WTC11 (cell line): ENCODE results near the gene BLOC1S1. TPM values are rescaled to one million over a fixed set of nuclear protein-coding genes. Genes with fewer than 3 reads are reported as not detected.
"Not testable (repeated sequence)": the region's sequence is repeated elsewhere in the genome, so short reads cannot be mapped to it uniquely, and the experiment has no call there.

Source experiments
- ATAC-seq: fragments of 200-7000 bp; cut with Tn5 transposase; 2 replicates; pipeline ENCODE4 v1.10.0; 2021; ENCODE audit warnings: mild to moderate bottlenecking, moderate library complexity
- CTCF ChIA-PET: fragments of 300-600 bp; sonication (Branson Sonifier 250); formaldehyde crosslinking; loops from one replicate; lab custom pipeline; 2021; ENCODE audit warnings: antibody characterized with exemption; lab: Charles Lee
- POLR2A ChIA-PET: fragments of 350-600 bp; sonication (Branson Sonifier 250); formaldehyde crosslinking; loops from one replicate; lab custom pipeline; 2021; ENCODE audit warnings: antibody characterized with exemption; lab: Charles Lee
- DNase-seq: peaks from one replicate; pipeline ENCODE4 v3.0.0; 2021; ENCODE audit warnings: low spot score
- H3K27ac Mint-ChIP-seq: 2 replicates; pipeline ENCODE4 v1.8.0; 2021; ENCODE audit warnings: mixed read lengths
- H3K27me3 Mint-ChIP-seq: 2 replicates; pipeline ENCODE4 v1.8.0; 2021; ENCODE audit warnings: low read depth, mild to moderate bottlenecking, moderate library complexity, mixed read lengths
- H3K36me3 Mint-ChIP-seq: 2 replicates; pipeline ENCODE4 v1.8.0; 2021; ENCODE audit warnings: mixed read lengths
- H3K4me1 Mint-ChIP-seq: 2 replicates; pipeline ENCODE4 v1.8.0; 2022; ENCODE audit warnings: mixed read lengths
- H3K4me3 Mint-ChIP-seq: 2 replicates; pipeline ENCODE4 v1.8.0; 2021; ENCODE audit warnings: mild to moderate bottlenecking, moderate library complexity, mixed read lengths
- H3K9me3 Mint-ChIP-seq: 2 replicates; pipeline ENCODE4 v1.8.0; 2021; ENCODE audit warnings: mixed read lengths
- ARID4B ChIP-seq: sonication (generic); formaldehyde crosslinking; IDR thresholded peaks from 2 replicates; pipeline ENCODE4 v1.8.0; 2023; ENCODE audit warnings: missing genetic modification reagents, mild to moderate bottlenecking, borderline replicate concordance
- ATF2 ChIP-seq: sonication (generic); formaldehyde crosslinking; IDR thresholded peaks from 2 replicates; pipeline ENCODE4 v1.8.1; 2022; ENCODE audit warnings: low read depth, missing genetic modification reagents, borderline replicate concordance
- CREB1 ChIP-seq: sonication (generic); formaldehyde crosslinking; IDR thresholded peaks from 2 replicates; pipeline ENCODE4 v1.8.0; 2023; ENCODE audit warnings: mild to moderate bottlenecking, missing genetic modification reagents
- CREM ChIP-seq: sonication (generic); formaldehyde crosslinking; IDR thresholded peaks from 2 replicates; pipeline ENCODE4 v1.8.1; 2022; ENCODE audit warnings: mild to moderate bottlenecking, missing genetic modification reagents, moderate library complexity
- E2F5 ChIP-seq: sonication (generic); formaldehyde crosslinking; IDR thresholded peaks from 2 replicates; pipeline ENCODE4 v1.8.1; 2022; ENCODE audit warnings: mild to moderate bottlenecking, moderate library complexity, missing genetic modification reagents
- ERG ChIP-seq: fragments of 250-450 bp; sonication (Bioruptor Pico); IDR thresholded peaks from 2 replicates; pipeline ENCODE4 v1.8.0; 2021; ENCODE audit warnings: mild to moderate bottlenecking
- ESRRA ChIP-seq: sonication (generic); formaldehyde crosslinking; IDR thresholded peaks from 2 replicates; pipeline ENCODE4 v1.8.1; 2022; ENCODE audit warnings: mild to moderate bottlenecking, missing genetic modification reagents, borderline replicate concordance
- ETV6 ChIP-seq: sonication (generic); formaldehyde crosslinking; IDR thresholded peaks from 2 replicates; pipeline ENCODE4 v1.8.1; 2022; ENCODE audit warnings: mild to moderate bottlenecking, missing genetic modification reagents
- FOXJ3 ChIP-seq: sonication (generic); formaldehyde crosslinking; IDR thresholded peaks from 2 replicates; pipeline ENCODE4 v1.9.0; 2021; ENCODE audit warnings: missing genetic modification reagents, mild to moderate bottlenecking, borderline replicate concordance
- FOXP1 ChIP-seq: sonication (generic); formaldehyde crosslinking; IDR thresholded peaks from 2 replicates; pipeline ENCODE4 v1.8.0; 2022; ENCODE audit warnings: missing genetic modification reagents, mild to moderate bottlenecking, moderate library complexity, borderline replicate concordance
- IRF2 ChIP-seq: sonication (generic); formaldehyde crosslinking; IDR thresholded peaks from 2 replicates; pipeline ENCODE4 v1.8.0; 2022; ENCODE audit warnings: low read depth, missing genetic modification reagents, borderline replicate concordance
- NR3C1 ChIP-seq: sonication (generic); formaldehyde crosslinking; conservative IDR thresholded peaks from 2 replicates; pipeline ENCODE4 v1.8.1; 2023; ENCODE audit warnings: low read depth, mild to moderate bottlenecking, missing genetic modification reagents
- PRRX2 ChIP-seq: fragments of 250-450 bp; sonication (Bioruptor Pico); IDR thresholded peaks from 2 replicates; pipeline ENCODE4 v1.8.0; 2021; ENCODE audit warnings: mild to moderate bottlenecking
- TEAD1 ChIP-seq: sonication (generic); formaldehyde crosslinking; IDR thresholded peaks from 2 replicates; pipeline ENCODE4 v1.8.0; 2022; ENCODE audit warnings: mild to moderate bottlenecking, missing genetic modification reagents
- TP53 ChIP-seq: sonication (generic); formaldehyde crosslinking; IDR thresholded peaks from 2 replicates; pipeline ENCODE4 v1.8.1; 2023; ENCODE audit warnings: mild to moderate bottlenecking, missing genetic modification reagents
- ZNF232 ChIP-seq: sonication (generic); formaldehyde crosslinking; IDR thresholded peaks from 2 replicates; pipeline ENCODE4 v1.8.0; 2022; ENCODE audit warnings: mild to moderate bottlenecking, missing genetic modification reagents
- ZNF263 ChIP-seq: sonication (generic); formaldehyde crosslinking; IDR thresholded peaks from 2 replicates; pipeline ENCODE4 v1.8.1; 2022; ENCODE audit warnings: low read depth, mild to moderate bottlenecking, moderate library complexity, missing genetic modification reagents
- ZNF317 ChIP-seq: sonication (generic); formaldehyde crosslinking; IDR thresholded peaks from 2 replicates; pipeline ENCODE4 v1.8.1; 2023; ENCODE audit warnings: low read depth, mild to moderate bottlenecking, moderate library complexity, missing genetic modification reagents, borderline replicate concordance
- ZNF671 ChIP-seq: fragments of 250-450 bp; sonication (Bioruptor Pico); IDR thresholded peaks from 2 replicates; pipeline ENCODE4 v1.8.0; 2021; ENCODE audit warnings: mild to moderate bottlenecking
- total RNA-seq: library from RNA; stranded (reverse); gene quantifications from 3 replicates; pipeline ENCODE4 v1.2.3, GENCODE V29; 2021

BLOC1S1 gene
- total RNA-seq, 1 experiment from 2014 or later = 81.9 TPM

GRCh38 chr12:55755246-55755645 is 39.4 kb downstream of the BLOC1S1 start:
- DNase-seq (no peak), ATAC-seq (0 out of 2 replicates have a peak, but pooled peaks have one; percentile 17)
- ChIA-PET CTCF (interaction anchor here (0.5 to 7.1 kb wide), 7 partner anchors 9 to 141 kb away, joined by 3 to 54 read pairs (median 5); no protein-coding TSS in a partner anchor), POLR2A (interaction anchor here (0.6 to 1.5 kb wide), 4 partner anchors 16 to 141 kb away, joined by 4 to 6 read pairs (median 4); partner anchors contain the start of genes DNAJC14 and ORMDL2)
- H3K36me3 Mint-ChIP-seq = peaks cover 64% of the 10 kb centered on the region
- no peaks in the 10 kb centered on the region for H3K27me3 Mint-ChIP-seq
- no peaks in the 10 kb centered on the region for H3K9me3 Mint-ChIP-seq
- H3K27ac Mint-ChIP-seq = peak overlapping the region; percentile 10
- no peak overlapping the region for H3K4me3 Mint-ChIP-seq
- TF ChIP-seq FOXP1 = no peak
- TF ChIP-seq PRRX2 (CRISPR knock-in tag) = 0 out of 2 replicates have a peak, but pooled peaks have one; percentile 21
- TF ChIP-seq ZNF671 (CRISPR knock-in tag) = no peak
- no peak for TF ChIP-seq ERG
- TF ChIP-seq, all 79 proteins: peak for 1
- H3K4me1 Mint-ChIP-seq = peaks cover 18% of the 10 kb centered on the region

GRCh38 chr12:55757701-55758100 is 41.9 kb downstream of the BLOC1S1 start:
- no peak for TF ChIP-seq CREM (CRISPR knock-in tag)
- Mint-ChIP-seq H3K4me3 (no peak overlapping the region), H3K27ac (peak overlapping the region; percentile 59), H3K27me3 (no peaks in the 10 kb centered on the region), H3K36me3 (peaks cover 60% of the 10 kb centered on the region), H3K9me3 (no peaks in the 10 kb centered on the region), H3K4me1 (peaks cover 11% of the 10 kb centered on the region)
- no peak for DNase-seq
- ChIA-PET POLR2A (interaction anchor here (0.6 kb wide), 2 partner anchors 11 to 256 kb away, joined by 3 read pairs; no protein-coding TSS in a partner anchor), CTCF (no interaction called here)
- ATAC-seq = no peak

- not testable (repeated sequence) for DNase-seq, ATAC-seq, H3K27me3 Mint-ChIP-seq, H3K9me3 Mint-ChIP-seq, H3K4me3 Mint-ChIP-seq, H3K27ac Mint-ChIP-seq
- peaks cover 11% of the 10 kb centered on the region for H3K4me1 Mint-ChIP-seq
- ChIA-PET POLR2A (interaction anchor here (1.1 kb wide), 1 partner anchor 12 kb away, joined by 3 read pairs; no protein-coding TSS in a partner anchor), CTCF (interaction anchor here (1.0 kb wide), 1 partner anchor 15 kb away, joined by 3 read pairs; no protein-coding TSS in a partner anchor)
- H3K36me3 Mint-ChIP-seq = peaks cover 56% of the 10 kb centered on the region
Observed at GRCh38 chr12:55758575-55758974, 42.7 kb downstream of the BLOC1S1 start.

GRCh38 chr12:55760663-55761062 is 44.8 kb downstream of the BLOC1S1 start:
- H3K4me1 Mint-ChIP-seq = peaks cover 3% of the 10 kb centered on the region
- ChIA-PET POLR2A (no interaction called here), CTCF (no interaction called here)
- DNase-seq = no peak
- H3K9me3 Mint-ChIP-seq = no peaks in the 10 kb centered on the region
- peaks cover 52% of the 10 kb centered on the region for H3K36me3 Mint-ChIP-seq
- H3K27ac Mint-ChIP-seq = no peak overlapping the region
- ATAC-seq = no peak
- no peaks in the 10 kb centered on the region for H3K27me3 Mint-ChIP-seq
- no peak overlapping the region for H3K4me3 Mint-ChIP-seq
- TF ChIP-seq ARID4B (CRISPR knock-in tag) (no peak), ZNF263 (CRISPR knock-in tag) (no peak), ETV6 (CRISPR knock-in tag) (no peak), E2F5 (CRISPR knock-in tag) (no peak), TEAD1 (no peak), ZNF232 (CRISPR knock-in tag) (no peak), IRF2 (CRISPR knock-in tag) (no peak), CREB1 (CRISPR knock-in tag) (no peak), ESRRA (CRISPR knock-in tag) (no peak), ATF2 (CRISPR knock-in tag) (no peak), NR3C1 (CRISPR knock-in tag) (no peak), ZNF317 (CRISPR knock-in tag) (no peak), FOXJ3 (no peak), TP53 (no peak)
